HPDE6-E6E7 (cell line): ENCODE measurements around the gene PTPRD.

Experiments used
- DNase-seq: peaks from one replicate; pipeline ENCODE4 v3.0.0; 2011; ENCODE audit warnings: missing footprints; ENCODE audit errors: extremely low spot score

The PTPRD gene

GRCh38 chr9:8268216-8268878 is 2344.5 kb downstream of the PTPRD start:
- no peak for DNase-seq

GRCh38 chr9:8267636-8268035 is 2345.2 kb downstream of the PTPRD start:
- DNase-seq: no peak

GRCh38 chr9:8266861-8267260 is 2345.9 kb downstream of the PTPRD start:
- no peak for DNase-seq

DNA sequence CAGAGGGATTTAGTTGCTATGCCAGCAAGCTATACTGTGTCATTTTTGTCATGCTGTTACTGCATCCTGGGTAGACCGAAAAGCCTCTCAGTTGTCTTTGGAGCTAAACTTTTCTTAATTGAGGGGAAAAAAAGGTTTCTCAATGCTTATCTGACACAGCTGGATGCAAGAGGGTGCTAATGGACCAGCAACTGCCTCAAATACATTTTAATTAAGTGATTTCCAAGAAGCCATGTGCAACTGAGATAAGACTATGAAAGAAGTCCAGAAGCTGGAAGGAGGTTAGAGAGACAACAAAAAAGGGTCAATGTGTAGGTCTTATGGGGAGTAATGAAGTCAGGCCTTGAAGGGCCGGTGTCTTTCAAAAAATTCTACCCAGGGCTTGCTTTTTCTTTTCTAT is 2347.5 kb downstream of the PTPRD start:
- no peak for DNase-seq
